Measurements from ENCODE around the gene EDARADD. TPM values are rescaled to one million over a fixed set of nuclear protein-coding genes. Genes with fewer than 3 reads are reported as not detected.

The EDARADD gene
- total RNA-seq: 1.2 and 1.6 TPM in 2 replicates

GRCh38 chr1:236393681-236394481, at the start of gene EDARADD:
EDARADD (plus strand) TSS chr1:236394286; CDS start chr1:236394445, 159 bp downstream.

GRCh38 chr1:236523704-236524141, 129.6 kb downstream of the EDARADD start, which contains the start of gene LGALS8:
LGALS8 (plus strand) TSS chr1:236523982; CDS start chr1:236526071, 2,089 bp downstream.

Other genes starting within 250 kb of the EDARADD start
- 5.2 and 6.6 TPM in 2 replicates for gene ERO1B, start 112.3 kb upstream of the EDARADD start, total RNA-seq
- 100 and 117 TPM in 2 replicates for gene LGALS8, start 129.7 kb downstream of the EDARADD start, total RNA-seq
- 47.0 and 59.2 TPM in 2 replicates for gene HEATR1, start 210.2 kb downstream of the EDARADD start, total RNA-seq